ENCODE data around the gene CACNA2D3. TPM values are rescaled to one million over a fixed set of nuclear protein-coding genes. Genes with fewer than 3 reads are reported as not detected.
A peak's percentile ranks its signal among the peaks of the same experiment; 100 is the strongest.

Gene CACNA2D3
- total and polyA plus RNA-seq, 7 donors = 2.7 to 13.5 (median 9.0) TPM

DNA sequence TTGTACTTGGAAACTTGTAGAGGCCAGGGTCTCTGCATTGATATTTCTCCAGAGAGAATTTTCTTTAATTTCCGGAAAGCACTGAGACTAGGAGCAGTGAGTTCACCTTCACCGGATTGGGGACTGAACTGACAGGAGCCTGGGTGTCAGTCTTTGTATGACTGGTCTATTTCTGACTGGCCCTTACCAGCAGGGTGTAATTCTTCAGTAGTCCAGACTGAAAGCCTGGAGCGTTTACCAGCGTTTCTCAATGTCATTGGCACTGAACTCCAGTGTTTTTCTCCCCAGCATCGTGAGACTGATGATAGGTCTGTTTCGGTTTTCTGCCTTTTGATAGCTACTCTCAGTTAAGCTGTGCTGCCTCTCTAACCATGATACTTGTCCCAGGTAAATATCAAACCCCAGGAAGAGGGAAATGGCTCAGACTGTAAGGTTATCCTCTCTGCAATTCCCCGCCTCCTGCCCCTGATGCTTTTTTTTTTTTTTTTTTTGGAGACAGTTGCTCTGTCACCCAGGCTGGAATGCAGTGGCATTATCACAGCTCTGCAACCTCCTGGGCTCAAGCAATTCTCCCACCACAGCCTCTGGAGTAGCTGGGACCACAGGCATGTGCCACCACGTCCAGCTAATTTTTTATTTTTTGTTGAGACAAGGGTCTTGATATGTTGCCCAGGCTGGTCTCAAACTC lies 103.6 kb downstream of the CACNA2D3 start:
- peaks cover 3% of the 10 kb centered on the region for H3K9me3 ChIP-seq
- TF ChIP-seq CTCF (IDR thresholded peaks at IDR 0.05) = no peak
- no peaks in the 10 kb centered on the region for H3K4me1 ChIP-seq
- DNase-seq (no peak), ATAC-seq (peak; percentile 53 to 89 (median 71))
- no peak overlapping the region for H3K4me3 ChIP-seq
- intact Hi-C loops (cut with DNase I) = no loop called here
- H3K27ac ChIP-seq = no peak overlapping the region
- H3K27me3 ChIP-seq (ENCODE audit: insufficient read depth in 3 of 3, low read length in 2 of 3) = no peaks in the 10 kb centered on the region
- no peaks in the 10 kb centered on the region for H3K36me3 ChIP-seq (ENCODE audit: insufficient read depth in 1 of 2, low read depth in 1 of 2)
- WGBS, 3 donors = 40 to 50% (median 46%) methylated on average over 8 of the region's 8 CpGs

GRCh38 chr3:54228806-54229205 lies 106.5 kb downstream of the CACNA2D3 start:
- Histone ChIP-seq H3K27ac (no peak overlapping the region), H3K9me3 (peaks cover 3% of the 10 kb centered on the region), H3K27me3 (ENCODE audit: insufficient read depth in 3 of 3, low read length in 2 of 3) (no peaks in the 10 kb centered on the region), H3K4me3 (no peak overlapping the region), H3K4me1 (no peaks in the 10 kb centered on the region), H3K36me3 (ENCODE audit: insufficient read depth in 1 of 2, low read depth in 1 of 2) (no peaks in the 10 kb centered on the region)
- DNase-seq (no peak), ATAC-seq (no peak)
- 80 to 84% (median 80%) methylated on average over 5 of the region's 5 CpGs for WGBS, 3 donors
- TF ChIP-seq CTCF (IDR thresholded peaks at IDR 0.05) = no peak
- intact Hi-C loops (cut with DNase I) = no loop called here

GRCh38 chr3:54232618-54233017 lies 110.3 kb downstream of the CACNA2D3 start:
- Histone ChIP-seq H3K9me3 (no peaks in the 10 kb centered on the region), H3K4me3 (no peak overlapping the region), H3K27me3 (ENCODE audit: insufficient read depth in 3 of 3, low read length in 2 of 3) (no peaks in the 10 kb centered on the region), H3K27ac (no peak overlapping the region), H3K36me3 (ENCODE audit: insufficient read depth in 1 of 2, low read depth in 1 of 2) (no peaks in the 10 kb centered on the region), H3K4me1 (no peaks in the 10 kb centered on the region)
- DNase-seq (no peak), ATAC-seq (no peak)
- intact Hi-C loops (cut with DNase I) = no loop called here
- TF ChIP-seq CTCF (IDR thresholded peaks at IDR 0.05) = no peak
- 89 to 91% (median 91%) methylated on average over 4 of the region's 4 CpGs for WGBS, 3 donors

- Histone ChIP-seq H3K9me3 (no peaks in the 10 kb centered on the region), H3K36me3 (ENCODE audit: insufficient read depth in 1 of 2, low read depth in 1 of 2) (no peaks in the 10 kb centered on the region), H3K27ac (no peak overlapping the region), H3K27me3 (ENCODE audit: insufficient read depth in 3 of 3, low read length in 2 of 3) (no peaks in the 10 kb centered on the region), H3K4me1 (peaks cover 4% of the 10 kb centered on the region), H3K4me3 (no peak overlapping the region)
- WGBS, 3 donors = 90 to 92% (median 90%) methylated on average over 4 of the region's 4 CpGs
- no peak for ATAC-seq
- DNase-seq = no peak
- intact Hi-C loops (cut with DNase I) = no loop called here
- TF ChIP-seq CTCF (IDR thresholded peaks at IDR 0.05) = no peak
Measured at GRCh38 chr3:54235998-54236397, 113.6 kb downstream of the CACNA2D3 start.

DNA sequence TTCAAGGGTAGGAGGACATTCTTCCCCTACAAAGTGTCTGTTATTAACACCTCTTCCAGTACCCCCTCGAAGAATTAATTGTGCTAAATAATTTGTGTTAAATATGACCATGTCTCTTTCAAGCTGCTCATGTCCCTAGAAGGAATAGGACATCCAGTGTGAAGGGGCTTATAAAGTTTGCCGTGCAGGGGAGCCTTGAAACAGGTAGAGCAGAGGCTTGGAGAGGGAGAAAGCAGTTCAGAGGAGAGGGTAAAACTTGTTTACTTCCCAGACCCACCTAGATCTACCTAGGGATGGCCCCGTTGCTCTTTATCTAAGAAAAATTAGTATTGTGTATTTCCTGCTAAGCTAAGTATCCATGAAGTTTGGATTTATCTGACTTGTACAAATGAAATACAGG lies 114.8 kb downstream of the CACNA2D3 start:
- no peak for TF ChIP-seq CTCF (IDR thresholded peaks at IDR 0.05)
- intact Hi-C loops (cut with DNase I) = no loop called here
- H3K36me3 ChIP-seq (ENCODE audit: insufficient read depth in 1 of 2, low read depth in 1 of 2) = no peaks in the 10 kb centered on the region
- DNase-seq (no peak), ATAC-seq (no peak)
- no peaks in the 10 kb centered on the region for H3K9me3 ChIP-seq
- no peaks in the 10 kb centered on the region for H3K27me3 ChIP-seq (ENCODE audit: insufficient read depth in 3 of 3, low read length in 2 of 3)
- H3K27ac ChIP-seq = no peak overlapping the region
- WGBS, 3 donors = 58 to 70% (median 63%) methylated on average over 3 of the region's 3 CpGs
- no peak overlapping the region for H3K4me3 ChIP-seq
- H3K4me1 ChIP-seq = peaks cover 4% of the 10 kb centered on the region

Data from psoas muscle (tissue), 8 donors.